Pancreas (tissue), 10 donors: ENCODE results near the gene NOVA2. TPM values are rescaled to one million over a fixed set of nuclear protein-coding genes. Genes with fewer than 3 reads are reported as not detected.

Experiments used
- ATAC-seq, 4 donors: fragments of 200-7000 bp; cut with Tn5 transposase; one replicate each; pipeline versions ENCODE4 v1.8.0 to v1.9.1; 2020; ENCODE audit warnings: mild to moderate bottlenecking in 4 of 4, moderate library complexity in 4 of 4
- DNase-seq, 6 donors: peaks; one replicate each; pipeline ENCODE4 v3.0.0-alpha.2; 2020
- FAIRE-seq: peaks from 2 replicates; lab custom pipeline; 2012; peaks lifted over from hg19 to GRCh38; lab: Jason Lieb, UNC
- H3K27ac ChIP-seq, 4 donors: fragments of 200-600 bp; sonication (generic); 1 replicate in 3 of 4; 2 replicates in 1 of 4; pipeline versions ENCODE4 v1.5.0 to v1.8.0; 2020
- H3K27me3 ChIP-seq, 4 donors: fragments of 200-600 bp; one replicate each; pipeline ENCODE4 v1.8.0; 2021
- H3K36me3 ChIP-seq, 3 donors: fragments of 200-600 bp; sonication (generic) in 1 of 3; one replicate each; pipeline versions ENCODE4 v1.5.0 to v1.8.0; 2020 to 2021
- H3K4me1 ChIP-seq, 3 donors: fragments of 200-600 bp; one replicate each; pipeline ENCODE4 v1.8.0; 2021
- H3K4me3 ChIP-seq, 4 donors: fragments of 200-600 bp; sonication (generic) in 2 of 4; one replicate each; pipeline versions ENCODE4 v1.5.0 to v1.8.0; 2020 to 2021
- H3K9me3 ChIP-seq, 4 donors: fragments of 200-600 bp; one replicate each; pipeline ENCODE4 v1.8.0; 2021
- CTCF ChIP-seq, 4 donors: fragments of 200-600 bp; sonication (generic) in 3 of 4; IDR thresholded peaks; one replicate each; pipeline versions ENCODE4 v1.5.0 to v1.8.0; 2021; ENCODE audit warnings: antibody characterized with exemption in 4 of 4
- WGBS, 2 donors: extraction: QIAGEN DNeasy Blood & Tissue Kit; methylation state at CpG; one replicate each; pipeline ENCODE4 v1.1.7; 2013; 5-methylcytosine and 5-hydroxymethylcytosine counted together
- intact Hi-C, 3 donors: fragments of 100-400 bp; cut with DNase I; formaldehyde crosslinking; loops; one replicate each; pipeline versions ENCODE4 v1.11.1 to v1.14.2; 2022
- polyA plus RNA-seq, 2 donors: library from polyadenylated mRNA; stranded (reverse); fragments of 200-250 nt; gene quantifications; one replicate each; pipeline ENCODE4 v1.2.3, GENCODE V29; 2013
- total RNA-seq, 6 donors: library from RNA; stranded (reverse); fragmentation: NEBNext Ultra II Directional in 4 of 6; extraction: Animal tissue kit (Norgen Biotek cat#: 25700) in 4 of 6; gene quantifications; one replicate each; pipeline versions ENCODE4 v1.2.1 to v1.2.4, GENCODE V29; 2021 to 2023
- donor health status: healthy with polysubstance abuse.
- donor health status: DM: no; HTN: no; CAD: no; lungs with moderate emphysema.
- donor health status: DM: no; HTN: no; CAD: no.
- donor health status: control.
- donor health status: control.
- donor health status: Bipolar disorder and iron deficiency.
- donor health status: DM: yes; HTN: yes; CAD: no.
- donor health status: DM: no; HTN: no; CAD: no.
- donor health status: DM: no; HTN: no; CAD: no.
- donor health status: DM: yes; HTN: yes; CAD: no.

Gene NOVA2
- total and polyA plus RNA-seq, 8 donors: 0.43 to 2.6 (median 1.2) TPM

GRCh38 chr19:45959517-45960025 is 14.1 kb downstream of the NOVA2 start:
- 59 to 64% methylated on average over 8 of the region's 8 CpGs for WGBS, 2 donors
- intact Hi-C loops: no loop called here
- no peak for DNase-seq
- H3K27me3 ChIP-seq: no peaks in the 10 kb centered on the region
- no peak for ATAC-seq
- no peaks in the 10 kb centered on the region for H3K36me3 ChIP-seq
- H3K4me1 ChIP-seq: no peaks in the 10 kb centered on the region
- H3K4me3 ChIP-seq: no peak overlapping the region
- no peaks in the 10 kb centered on the region for H3K9me3 ChIP-seq
- no peak for TF ChIP-seq CTCF (IDR thresholded peaks at IDR 0.05)
- H3K27ac ChIP-seq: no peak overlapping the region
- no peak for FAIRE-seq

DNA sequence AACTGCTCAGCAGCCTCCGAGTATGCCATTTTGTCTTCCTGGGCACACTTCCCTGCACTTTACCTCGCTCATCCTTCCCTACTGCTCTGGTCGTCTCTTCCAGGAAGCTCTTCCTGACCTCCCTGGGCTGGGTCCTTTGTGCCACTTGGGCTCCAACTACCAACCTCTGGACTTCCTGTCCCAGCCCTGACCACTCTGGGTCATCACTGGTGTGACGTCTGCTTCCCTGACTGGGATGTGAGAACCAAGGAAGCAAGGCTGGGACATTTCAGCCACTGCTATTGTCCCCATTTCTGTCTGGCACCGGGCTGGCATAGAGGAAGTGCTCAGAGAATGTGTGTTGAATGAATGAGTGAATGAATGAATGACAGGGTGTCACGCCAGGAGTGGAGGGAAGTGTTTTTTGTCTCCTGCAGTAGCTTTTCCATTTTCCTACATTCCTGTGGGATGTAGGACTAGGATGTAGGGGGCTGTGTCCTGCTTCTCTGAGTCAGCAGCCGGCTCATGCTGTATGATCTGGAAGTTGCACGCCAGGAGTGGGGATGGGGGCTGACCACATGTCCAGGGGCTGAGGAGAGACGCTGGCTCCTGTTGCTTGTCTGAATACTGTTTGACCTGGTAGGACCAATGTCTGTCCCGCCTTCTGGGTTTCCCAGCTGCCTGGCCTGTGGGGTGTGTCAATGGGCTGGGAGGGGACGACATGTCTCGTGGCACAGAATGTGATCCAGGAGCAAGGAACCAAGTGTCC is 14.7 kb downstream of the NOVA2 start:
- TF ChIP-seq CTCF (IDR thresholded peaks at IDR 0.05): no peak
- no peak for ATAC-seq
- no peak for FAIRE-seq
- 64 to 73% methylated on average over 12 of the region's 12 CpGs for WGBS, 2 donors
- H3K9me3 ChIP-seq: no peaks in the 10 kb centered on the region
- no peak overlapping the region for H3K27ac ChIP-seq
- DNase-seq: no peak
- no peaks in the 10 kb centered on the region for H3K27me3 ChIP-seq
- intact Hi-C loops: no loop called here
- H3K4me1 ChIP-seq: no peaks in the 10 kb centered on the region
- no peak overlapping the region for H3K4me3 ChIP-seq
- no peaks in the 10 kb centered on the region for H3K36me3 ChIP-seq

DNA sequence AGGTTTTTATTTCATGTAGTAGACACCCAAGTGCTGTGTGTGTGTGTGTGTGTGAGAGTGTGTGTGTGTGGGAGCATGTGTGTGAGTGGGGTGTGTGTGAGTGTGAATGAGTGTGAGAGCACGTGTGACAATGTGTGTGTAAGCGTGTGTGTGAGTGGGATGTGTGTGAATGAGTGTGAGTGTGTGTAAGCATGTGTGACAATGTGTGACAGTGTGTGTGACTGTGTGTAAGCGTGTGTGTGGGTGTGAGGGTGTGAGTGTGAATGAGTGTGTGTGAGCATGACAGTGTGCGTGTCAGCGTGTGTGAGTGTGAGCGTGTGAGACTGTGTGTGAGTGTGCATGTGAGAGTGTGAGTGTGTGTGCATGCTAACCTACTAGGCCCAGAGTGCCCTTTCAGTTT is 15.3 kb downstream of the NOVA2 start:
- Histone ChIP-seq H3K4me3 (no peak overlapping the region), H3K27ac (no peak overlapping the region), H3K9me3 (no peaks in the 10 kb centered on the region), H3K27me3 (no peaks in the 10 kb centered on the region), H3K36me3 (no peaks in the 10 kb centered on the region), H3K4me1 (no peaks in the 10 kb centered on the region)
- no peak for FAIRE-seq
- intact Hi-C loops: no loop called here
- no peak for ATAC-seq
- TF ChIP-seq CTCF (IDR thresholded peaks at IDR 0.05): no peak
- DNase-seq: no peak
- whole genome bisulfite sequencing, 2 donors: 85 to 87% methylated on average over 6 of the region's 6 CpGs

GRCh38 chr19:45955905-45956608 is 17.6 kb downstream of the NOVA2 start:
- Histone ChIP-seq H3K9me3 (no peaks in the 10 kb centered on the region), H3K4me1 (peaks cover 0 to 5% (median 0%) of the 10 kb centered on the region in 3 donors), H3K27me3 (peaks cover 0 to under 1% (median 0%) of the 10 kb centered on the region in 4 donors), H3K4me3 (no peak overlapping the region), H3K36me3 (no peaks in the 10 kb centered on the region), H3K27ac (no peak overlapping the region)
- intact Hi-C loops: no loop called here
- no peak for ATAC-seq
- WGBS, 2 donors: 44 to 55% methylated on average over 13 of the region's 13 CpGs
- DNase-seq: no peak
- no peak for FAIRE-seq
- no peak for TF ChIP-seq CTCF (IDR thresholded peaks at IDR 0.05)
